GM15510 (cell line): ENCODE measurements around the gene GCNT3.

Source experiments
- POLR2A ChIP-seq: IDR thresholded peaks from 3 replicates; pipeline ENCODE4 v1.6.1; 2011; ENCODE audit warnings: borderline replicate concordance; ENCODE audit not compliant: insufficient read length; ENCODE audit errors: extremely low read depth

The GCNT3 gene

GRCh38 chr15:59654046-59654445 is 42.5 kb downstream of the GCNT3 start:
- TF ChIP-seq POLR2A: no peak

- TF ChIP-seq POLR2A: peak; percentile 71
These were observed 45.5 kb downstream of the GCNT3 start, which contains the start of gene GTF2A2 for GRCh38 chr15:59656897-59657634. Gene GTF2A2, minus strand, starts transcription at chr15:59657515. Its CDS starts 5,238 bp downstream, at chr15:59652277.

DNA sequence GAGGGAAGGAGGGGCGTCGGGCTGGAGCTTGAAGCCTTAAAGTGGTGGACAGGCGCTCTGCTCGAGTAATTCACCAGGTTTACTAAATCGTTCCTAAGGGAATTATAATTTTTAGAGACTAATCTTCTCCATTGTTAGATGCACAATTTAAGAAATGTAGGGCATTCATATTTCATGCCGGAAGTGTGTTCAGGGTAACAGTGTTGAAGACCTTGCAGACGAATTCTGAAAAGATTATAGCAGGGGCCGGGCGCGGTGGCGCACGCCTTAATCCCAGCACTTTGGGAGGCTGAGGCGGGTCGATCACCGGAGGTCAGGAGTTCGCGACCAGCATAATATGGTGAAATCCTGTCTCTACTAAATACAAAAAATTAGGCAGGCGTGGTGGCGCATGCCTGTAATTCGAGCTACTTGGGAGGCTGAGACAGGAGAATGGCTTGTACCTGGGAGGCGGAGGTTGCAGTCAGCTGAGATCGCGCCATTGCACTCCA is 46.1 kb downstream of the GCNT3 start:
- no peak for TF ChIP-seq POLR2A

DNA sequence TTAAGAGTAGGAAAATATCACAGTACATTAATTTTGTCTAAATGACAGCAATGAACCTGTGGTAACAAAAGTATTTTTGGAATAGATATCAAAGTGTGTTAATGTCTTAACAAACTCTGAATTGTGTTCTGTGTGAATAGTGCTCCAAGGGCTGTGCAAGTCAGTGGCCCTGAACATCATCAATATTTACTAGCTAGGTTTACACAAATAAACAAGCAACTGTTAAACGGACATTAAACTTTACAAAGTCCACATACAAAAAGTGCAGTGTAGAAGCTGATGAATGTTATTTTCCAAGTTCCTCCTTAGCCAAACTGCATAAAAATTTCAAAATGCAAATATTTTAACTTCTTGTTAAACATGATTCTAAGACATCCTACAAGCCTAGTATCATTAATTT is 47.8 kb downstream of the GCNT3 start:
- TF ChIP-seq POLR2A: no peak

DNA sequence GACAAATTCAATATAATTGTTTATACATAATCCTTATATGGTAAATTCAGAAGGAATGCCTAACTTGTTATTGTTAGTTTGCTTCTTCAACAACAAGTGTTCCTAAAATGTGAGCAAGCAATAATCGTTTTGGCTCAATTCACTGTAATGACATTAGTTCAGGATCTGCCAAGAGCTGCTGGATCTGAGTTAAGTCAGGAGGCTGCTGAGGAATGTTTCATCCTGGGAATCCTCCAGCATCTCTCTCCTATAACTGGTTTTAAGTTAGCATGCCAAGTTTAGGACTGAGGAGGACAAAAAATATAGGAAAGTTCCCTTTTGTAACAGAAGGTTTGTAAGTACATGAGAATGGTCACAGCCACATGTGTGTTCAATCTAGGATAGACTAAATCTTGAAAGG is 50.7 kb downstream of the GCNT3 start:
- TF ChIP-seq POLR2A: no peak

DNA sequence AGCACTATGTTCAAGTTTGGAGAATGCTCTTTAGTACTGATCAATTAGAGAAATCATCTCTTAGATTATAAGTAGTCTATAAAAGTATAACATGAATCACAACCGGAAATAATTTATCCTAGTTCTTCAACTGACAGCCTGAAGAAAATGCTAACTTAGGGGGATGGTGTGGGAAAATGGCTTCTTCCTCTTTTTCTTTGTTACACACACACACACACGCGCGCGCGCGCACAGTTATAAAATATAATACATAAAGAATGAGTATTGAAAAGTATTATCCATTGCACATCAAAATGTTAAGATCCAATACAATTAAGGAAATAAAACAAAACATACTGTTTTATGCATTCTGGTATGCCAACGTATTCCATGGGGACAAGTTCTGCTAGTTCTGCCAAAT is 57.0 kb downstream of the GCNT3 start:
- TF ChIP-seq POLR2A: no peak
